ENCODE measurements around the gene TRHDE.
A peak's percentile ranks its signal among the peaks of the same experiment; 100 is the strongest.

Gene TRHDE

GRCh38 chr12:72318341-72318740, 46.2 kb downstream of the TRHDE start:
- DNase-seq = no peak

GRCh38 chr12:72323881-72324280, 51.7 kb downstream of the TRHDE start:
- no peak for DNase-seq

- DNase-seq = no peak
Measured at GRCh38 chr12:72330301-72330700, 58.1 kb downstream of the TRHDE start.

GRCh38 chr12:72330784-72331183, 58.6 kb downstream of the TRHDE start:
- no peak for DNase-seq

GRCh38 chr12:72337382-72337781, 65.2 kb downstream of the TRHDE start:
- no peak for DNase-seq

GRCh38 chr12:72337946-72338345, 65.8 kb downstream of the TRHDE start:
- DNase-seq = no peak

GRCh38 chr12:72338437-72338836, 66.3 kb downstream of the TRHDE start:
- DNase-seq = no peak

- peak; percentile 71 for DNase-seq
Measured at GRCh38 chr12:72346363-72346944, 74.3 kb downstream of the TRHDE start.

- no peak for DNase-seq
Measured at GRCh38 chr12:72349491-72349890, 77.3 kb downstream of the TRHDE start.

GRCh38 chr12:72359416-72359815, 87.2 kb downstream of the TRHDE start:
- DNase-seq = no peak

GRCh38 chr12:72365151-72365550, 93.0 kb downstream of the TRHDE start:
- DNase-seq = no peak

GRCh38 chr12:72366255-72366654, 94.1 kb downstream of the TRHDE start:
- DNase-seq = no peak

GRCh38 chr12:72368298-72368697, 96.1 kb downstream of the TRHDE start:
- no peak for DNase-seq

- DNase-seq = no peak
Measured at GRCh38 chr12:72368719-72369422, 96.7 kb downstream of the TRHDE start.

- no peak for DNase-seq
Measured at GRCh38 chr12:72369423-72369959, 97.3 kb downstream of the TRHDE start.

GRCh38 chr12:72380441-72380840, 108.3 kb downstream of the TRHDE start:
- DNase-seq = no peak

- no peak for DNase-seq
Measured at GRCh38 chr12:72388322-72388721, 116.2 kb downstream of the TRHDE start.

- no peak for DNase-seq
Measured at GRCh38 chr12:72390146-72390545, 118.0 kb downstream of the TRHDE start.

- DNase-seq = no peak
Measured at GRCh38 chr12:72406111-72406510, 133.9 kb downstream of the TRHDE start.

GRCh38 chr12:72432037-72432604, 160.0 kb downstream of the TRHDE start:
- no peak for DNase-seq

- no peak for DNase-seq
Measured at GRCh38 chr12:72433298-72433697, 161.1 kb downstream of the TRHDE start.

- DNase-seq = no peak
Measured at GRCh38 chr12:72434999-72435398, 162.8 kb downstream of the TRHDE start.

- no peak for DNase-seq
Measured at GRCh38 chr12:72442217-72442616, 170.0 kb downstream of the TRHDE start.

- no peak for DNase-seq
Measured at GRCh38 chr12:72444125-72444524, 172.0 kb downstream of the TRHDE start.
